HCT116 (cell line): ENCODE measurements around the gene CBLC. TPM values are rescaled to one million over a fixed set of nuclear protein-coding genes. Genes with fewer than 3 reads are reported as not detected.
"Not testable (repeated sequence)": the region's sequence is repeated elsewhere in the genome, so short reads cannot be mapped to it uniquely, and the experiment has no call there.

ENCODE experiments used
- ATAC-seq: fragments of 200-7000 bp; cut with Tn5 transposase; 2 replicates; pipeline ENCODE4 v1.9.1; 2020; ENCODE audit warnings: mild to moderate bottlenecking, moderate library complexity
- BruUV-seq: library from RNA; stranded (reverse); fragments of 400-500 nt; replicated peaks from 2 replicates; lab custom pipeline; 2021; lab: Mats Ljungman, UMichigan
- CTCF ChIA-PET: fragments of 300-600 bp; sonication (Branson Sonifier 250); formaldehyde crosslinking; loops from one replicate; lab custom pipeline; 2021; ENCODE audit warnings: antibody characterized with exemption; lab: Charles Lee
- POLR2A ChIA-PET: fragments of 300-600, 350-600 bp; sonication (Branson Sonifier 250); formaldehyde crosslinking; loops from one replicate; lab custom pipeline; 2021; ENCODE audit warnings: antibody characterized with exemption; lab: Charles Lee
- RAD21 ChIA-PET, 2 experiments: fragments of 300-600 bp; sonication (Branson Sonifier 250); formaldehyde crosslinking; loops; one replicate each; lab custom pipeline; 2023; ENCODE audit warnings: low total read pairs in 2 of 2; ENCODE audit not compliant: uncharacterized antibody in 2 of 2, unreplicated experiment in 2 of 2, low non-redundant PET in 1 of 2; lab: Charles Lee
- DNase-seq: peaks from one replicate; pipeline ENCODE4 v3.0.0-alpha.2; 2010; ENCODE audit warnings: low read depth, low spot score
- H2AFZ ChIP-seq: fragments of 200-600 bp; shearing (Covaris generic), sonication (generic); 2 replicates; pipeline ENCODE4 v1.6.1; 2017; ENCODE audit warnings: low read depth, mixed run types, mixed read lengths, antibody characterized with exemption, low read length; ENCODE audit not compliant: poor library complexity, severe bottlenecking
- H3K27ac ChIP-seq: 2 replicates; pipeline ENCODE4 v1.5.1; 2012; ENCODE audit warnings: low read depth, low read length
- H3K27me3 ChIP-seq: fragments of 200-600 bp; sonication (generic); 2 replicates; pipeline ENCODE4 v1.6.1; 2016; ENCODE audit warnings: mixed run types, low read length, mixed read lengths; ENCODE audit not compliant: insufficient read depth
- H3K36me3 ChIP-seq, 2 experiments: fragments of 200-500 bp in 1 of 2; fragments of 200-600 bp in 1 of 2; sonication (Bioruptor generic) in 1 of 2; sonication (generic) in 1 of 2; 2 replicates each; pipeline versions ENCODE4 v1.5.1 to v1.6.1; 2014 to 2016; ENCODE audit warnings: low read length in 2 of 2, inconsistent platforms in 1 of 2, mixed read lengths in 1 of 2, mixed run types in 1 of 2; ENCODE audit not compliant: insufficient read depth in 2 of 2, control insufficient read depth in 1 of 2
- H3K4me1 ChIP-seq, 2 experiments: fragments of 200-600 bp in 1 of 2; sonication (generic) in 1 of 2; 2 replicates each; pipeline versions ENCODE4 v1.5.1 to v1.6.1; 2012 to 2017; ENCODE audit warnings: low read length in 2 of 2, inconsistent platforms in 1 of 2, mild to moderate bottlenecking in 1 of 2, mixed read lengths in 1 of 2, mixed run types in 1 of 2, moderate library complexity in 1 of 2; ENCODE audit not compliant: insufficient read depth in 2 of 2, control insufficient read depth in 1 of 2
- H3K4me2 ChIP-seq: fragments of 200-600 bp; sonication (generic); 2 replicates; pipeline ENCODE4 v1.6.1; 2017; ENCODE audit warnings: mixed run types, low read length, mixed read lengths
- H3K4me3 ChIP-seq, 2 experiments: fragments of 200-600 bp in 1 of 2; sonication (generic) in 1 of 2; replicated peaks in 1 of 2; 2 replicates each; pipeline ENCODE4 v1.5.1; 2011 to 2016; ENCODE audit warnings: low read length in 2 of 2, control low read depth in 1 of 2, low read depth in 1 of 2, mild to moderate bottlenecking in 1 of 2, mixed read lengths in 1 of 2, mixed run types in 1 of 2
- H3K79me2 ChIP-seq: fragments of 200-600 bp; sonication (generic); 2 replicates; pipeline ENCODE4 v1.6.1; 2017; ENCODE audit warnings: mild to moderate bottlenecking, mixed run types, low read length, moderate library complexity, mixed read lengths; ENCODE audit not compliant: insufficient read depth
- H3K9ac ChIP-seq: fragments of 200-600 bp; sonication (generic); 2 replicates; pipeline ENCODE4 v1.6.1; 2016; ENCODE audit warnings: low read length, mixed read lengths
- H3K9me2 ChIP-seq: fragments of 200-600 bp; sonication (generic), shearing (Covaris generic); 2 replicates; pipeline ENCODE4 v1.6.1; 2017; ENCODE audit warnings: mixed run types, mild to moderate bottlenecking, moderate library complexity; ENCODE audit not compliant: insufficient read depth
- H3K9me3 ChIP-seq, 2 experiments: fragments of 200-500 bp in 1 of 2; fragments of 200-600 bp in 1 of 2; sonication (Bioruptor generic) in 1 of 2; sonication (generic) in 1 of 2; 2 replicates each; pipeline ENCODE4 v1.6.1; 2014 to 2017; ENCODE audit warnings: low read length in 2 of 2, mixed read lengths in 2 of 2, inconsistent platforms in 1 of 2, low read depth in 1 of 2, mild to moderate bottlenecking in 1 of 2, mixed run types in 1 of 2, moderate library complexity in 1 of 2; ENCODE audit not compliant: control insufficient read depth in 1 of 2, insufficient read depth in 1 of 2
- H4K20me1 ChIP-seq: fragments of 200-600 bp; sonication (generic), shearing (Covaris generic); 2 replicates; pipeline ENCODE4 v1.6.1; 2017; ENCODE audit warnings: mixed run types, mild to moderate bottlenecking, moderate library complexity; ENCODE audit not compliant: insufficient read depth
- EZH2 ChIP-seq: fragments of 200-600 bp; sonication (generic); IDR thresholded peaks from 2 replicates; pipeline ENCODE4 v1.6.1; 2017; ENCODE audit warnings: antibody characterized with exemption, mixed run types
- POLR2AphosphoS5 ChIP-seq: IDR thresholded peaks from 2 replicates; pipeline ENCODE4 v1.6.1; 2011; ENCODE audit warnings: mild to moderate bottlenecking, low read depth, low read length, moderate library complexity
- RAD21 ChIP-seq: IDR thresholded peaks from 2 replicates; pipeline ENCODE4 v1.6.1; 2012; ENCODE audit warnings: low read depth, mild to moderate bottlenecking
- intact Hi-C: fragments of 100-400 bp; cut with micrococcal nuclease; formaldehyde crosslinking; loops from 2 replicates; pipeline ENCODE4 v1.10.0; 2022
- total RNA-seq: library from RNA; stranded (reverse); gene quantifications from one replicate; pipeline ENCODE4 v1.2.1, GENCODE V29; 2021; ENCODE audit not compliant: unreplicated experiment

Gene CBLC
- total RNA-seq, 1 experiment from 2014 or later, result 54.3 TPM

- no peak for TF ChIP-seq EZH2
- TF ChIP-seq POLR2AphosphoS5, result no peak
- TF ChIP-seq RAD21, result no peak
- ChIA-PET RAD21 (no interaction called here), POLR2A (no interaction called here), CTCF (no interaction called here)
- H3K9me3 ChIP-seq, result no peaks in the 10 kb centered on the region
- H3K79me2 ChIP-seq, result no peaks in the 10 kb centered on the region
- H3K4me1 ChIP-seq, result peaks cover 0 to 3% of the 10 kb centered on the region in 2 experiments; a peak in 1 of 4 replicates
- DNase-seq (no peak), ATAC-seq (no peak)
- H3K27me3 ChIP-seq, result no peaks in the 10 kb centered on the region
- intact Hi-C loops, result no loop called here
- no peaks in the 10 kb centered on the region for H3K9me2 ChIP-seq
- no peak overlapping the region for H3K27ac ChIP-seq
- no peak overlapping the region for H3K4me3 ChIP-seq
- no peaks in the 10 kb centered on the region for H4K20me1 ChIP-seq
- no peaks in the 10 kb centered on the region for H3K36me3 ChIP-seq
- no peak overlapping the region for H3K9ac ChIP-seq
- no peak overlapping the region for H2AFZ ChIP-seq
- H3K4me2 ChIP-seq, result no peak overlapping the region
- BruUV-seq, result no TSS peak
These were observed 47.1 kb downstream of the CBLC start for GRCh38 chr19:44824761-44825160.

- H3K79me2 ChIP-seq, H3K4me2 ChIP-seq, H2AFZ ChIP-seq, ATAC-seq, H3K9ac ChIP-seq, H3K4me3 ChIP-seq, CTCF ChIA-PET, H4K20me1 ChIP-seq, H3K4me1 ChIP-seq, H3K27me3 ChIP-seq, RAD21 ChIA-PET, POLR2A ChIA-PET, H3K36me3 ChIP-seq, H3K9me3 ChIP-seq, H3K27ac ChIP-seq, intact Hi-C loops, DNase-seq, H3K9me2 ChIP-seq, BruUV-seq: not testable (repeated sequence)
These were observed 55.2 kb downstream of the CBLC start for GRCh38 chr19:44832875-44833274.

GRCh38 chr19:44834399-44834798 lies 56.7 kb downstream of the CBLC start:
- H3K4me2 ChIP-seq, intact Hi-C loops, H3K9me3 ChIP-seq, H3K9me2 ChIP-seq, RAD21 ChIA-PET, H3K36me3 ChIP-seq, H3K79me2 ChIP-seq, POLR2A ChIA-PET, H3K9ac ChIP-seq, ATAC-seq, H3K27me3 ChIP-seq, H4K20me1 ChIP-seq, DNase-seq, H3K4me1 ChIP-seq, BruUV-seq, H3K27ac ChIP-seq, H3K4me3 ChIP-seq, H2AFZ ChIP-seq: not testable (repeated sequence)
- CTCF ChIA-PET, result interaction anchor here (0.6 kb wide), 1 partner anchor 64 kb away, joined by 3 read pairs; no protein-coding TSS in a partner anchor
